Right hindlimb (tissue), 1 donor: ENCODE measurements around the gene CYYR1.
"Not testable (repeated sequence)": the region's sequence is repeated elsewhere in the genome, so short reads cannot be mapped to it uniquely, and the experiment has no call there.

Experiments used
- DNase-seq: peaks from one replicate; pipeline ENCODE4 v3.0.0-alpha.2; 2018

CYYR1 gene

GRCh38 chr21:26487981-26488480 is 85.1 kb downstream of the CYYR1 start:
- no peak for DNase-seq

- no peak for DNase-seq
Measured at GRCh38 chr21:26473471-26473870, 99.6 kb downstream of the CYYR1 start.

GRCh38 chr21:26471099-26471471 is 102.0 kb downstream of the CYYR1 start:
- DNase-seq: peak; percentile 38

GRCh38 chr21:26470351-26471098 is 102.6 kb downstream of the CYYR1 start:
- peak; percentile 31 for DNase-seq

- peak; percentile 31 for DNase-seq
Measured at GRCh38 chr21:26469789-26470188, 103.3 kb downstream of the CYYR1 start.

GRCh38 chr21:26465916-26466315 is 107.2 kb downstream of the CYYR1 start:
- no peak for DNase-seq

GRCh38 chr21:26461500-26461899 is 111.6 kb downstream of the CYYR1 start:
- DNase-seq: no peak

GRCh38 chr21:26460621-26461020 is 112.5 kb downstream of the CYYR1 start:
- DNase-seq: no peak

- DNase-seq: not testable (repeated sequence)
Measured at GRCh38 chr21:26458854-26459253, 114.2 kb downstream of the CYYR1 start.

GRCh38 chr21:26457817-26458216 is 115.3 kb downstream of the CYYR1 start:
- DNase-seq: no peak

- no peak for DNase-seq
Measured at GRCh38 chr21:26453267-26453666, 119.8 kb downstream of the CYYR1 start.

GRCh38 chr21:26451081-26451740 is 121.9 kb downstream of the CYYR1 start:
- DNase-seq: no peak

- DNase-seq: no peak
Measured at GRCh38 chr21:26449161-26449560, 123.9 kb downstream of the CYYR1 start.

GRCh38 chr21:26448751-26449150 is 124.3 kb downstream of the CYYR1 start:
- no peak for DNase-seq

- no peak for DNase-seq
Measured at GRCh38 chr21:26447932-26448475, 125.1 kb downstream of the CYYR1 start.

GRCh38 chr21:26445440-26445839 is 127.6 kb downstream of the CYYR1 start:
- no peak for DNase-seq

GRCh38 chr21:26444646-26445045 is 128.4 kb downstream of the CYYR1 start:
- no peak for DNase-seq

- DNase-seq: no peak
Measured at GRCh38 chr21:26443867-26444266, 129.2 kb downstream of the CYYR1 start.

GRCh38 chr21:26443291-26443690 is 129.8 kb downstream of the CYYR1 start:
- no peak for DNase-seq

- no peak for DNase-seq
Measured at GRCh38 chr21:26441149-26441548, 131.9 kb downstream of the CYYR1 start.

GRCh38 chr21:26438976-26439375 is 134.1 kb downstream of the CYYR1 start:
- no peak for DNase-seq

GRCh38 chr21:26437326-26438009 is 135.6 kb downstream of the CYYR1 start:
- DNase-seq: no peak

- DNase-seq: no peak
Measured at GRCh38 chr21:26433386-26433785, 139.7 kb downstream of the CYYR1 start.
